GM19193 (cell line): ENCODE results near the gene GBGT1.
"Not testable (repeated sequence)": the region's sequence is repeated elsewhere in the genome, so short reads cannot be mapped to it uniquely, and the experiment has no call there.

Experiments
- POLR2A ChIP-seq: IDR thresholded peaks from 4 replicates; pipeline ENCODE4 v1.6.1; 2011; ENCODE audit not compliant: insufficient read depth, insufficient read length; ENCODE audit errors: extremely low read depth

GBGT1 gene

DNA sequence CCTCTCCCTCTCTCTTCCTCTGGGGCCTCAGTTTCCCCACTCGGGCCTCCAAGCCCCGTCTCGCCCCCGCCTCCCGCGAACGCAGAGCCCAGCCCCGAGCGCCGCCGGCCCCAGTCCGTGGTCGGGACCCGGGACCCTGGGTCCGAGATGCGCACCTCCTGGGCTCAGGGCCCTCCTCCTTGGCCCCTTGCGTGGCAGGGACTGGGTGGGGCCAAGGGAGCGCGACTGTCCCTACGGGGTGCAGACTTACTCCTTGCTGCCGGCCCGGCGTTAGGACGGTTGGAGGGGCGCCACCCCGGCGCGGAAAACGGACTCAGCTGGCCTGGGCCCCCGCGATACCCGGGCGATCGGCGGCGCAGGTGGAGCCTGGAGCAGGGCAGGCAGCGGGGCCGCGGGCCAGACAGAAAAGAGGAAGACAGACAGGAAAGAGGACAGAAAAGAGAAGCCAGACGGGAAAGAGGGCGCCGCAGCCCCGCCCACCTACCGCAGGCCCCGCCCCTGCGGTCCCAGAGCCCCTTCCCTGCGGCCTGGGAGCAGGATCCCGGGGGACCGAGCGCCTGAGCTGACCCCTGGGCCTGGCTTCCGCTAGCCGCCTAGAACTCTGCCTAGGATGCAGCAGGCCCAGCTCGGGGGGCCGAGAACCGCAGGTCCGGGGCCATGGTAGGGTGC is at the start of gene GBGT1:
TSS of gene GBGT1 (minus strand) at position 411 of the 669 bp plus-strand sequence. CDS start 1,502 bp downstream, outside the sequence.
- peak; percentile 47 for TF ChIP-seq POLR2A

DNA sequence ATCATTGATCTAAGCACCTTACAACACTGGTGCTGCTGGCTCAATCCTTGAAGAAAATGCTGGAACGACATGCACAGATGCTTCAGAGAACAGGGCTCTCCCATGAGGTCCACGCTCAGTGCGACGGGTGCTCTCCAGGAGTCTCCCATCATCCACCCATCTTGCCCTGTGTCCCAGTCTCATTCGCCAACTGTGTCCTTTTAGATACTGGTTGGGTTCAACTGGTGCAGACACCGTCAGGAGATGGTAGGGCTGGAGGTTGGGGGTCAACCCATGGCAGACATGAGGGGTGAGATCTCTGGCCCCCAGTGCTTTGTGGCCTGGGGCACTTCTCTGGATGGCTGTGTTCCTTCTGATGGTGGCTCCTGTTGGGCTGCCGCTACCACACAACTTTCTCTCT is 46.9 kb upstream of the GBGT1 start:
- no peak for TF ChIP-seq POLR2A

DNA sequence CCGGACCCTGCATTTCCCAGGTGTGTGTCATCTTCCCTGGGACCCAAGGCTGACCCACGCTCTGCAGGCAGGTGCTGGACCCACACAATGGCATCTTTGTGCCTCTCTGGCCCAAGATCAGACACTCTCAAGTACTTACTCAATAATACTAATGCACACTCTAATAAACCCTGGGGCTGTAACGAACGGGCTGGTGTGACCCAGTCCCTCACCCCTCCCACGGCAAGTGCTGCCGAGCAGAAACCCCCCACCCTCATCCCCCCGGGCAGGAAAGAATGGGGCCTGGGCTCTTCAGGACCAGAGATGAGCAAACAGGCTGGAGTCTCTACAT is 46.5 kb upstream of the GBGT1 start:
- no peak for TF ChIP-seq POLR2A

DNA sequence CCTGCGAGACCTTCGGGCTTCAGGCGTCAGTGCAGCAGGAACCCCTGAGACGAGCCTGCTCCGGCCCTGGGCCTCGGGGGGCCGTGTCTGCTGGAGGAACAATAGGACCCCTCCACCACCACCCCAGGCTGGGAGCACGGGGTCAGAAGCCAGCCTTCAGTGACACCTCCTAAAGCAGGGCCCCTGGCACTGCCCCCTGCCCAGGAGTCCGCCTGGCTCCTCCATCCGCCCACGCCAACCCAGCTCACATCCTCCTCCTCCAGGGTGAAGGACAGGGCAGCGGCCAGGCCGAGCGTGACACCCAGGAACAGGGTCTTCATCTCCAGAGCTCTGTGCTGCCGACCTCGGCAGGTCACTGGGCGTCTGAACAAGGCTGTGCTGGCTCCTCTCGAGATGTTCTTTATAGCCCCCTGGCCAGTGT is 45.2 kb upstream of the GBGT1 start, which contains the start of gene OBP2B:
TSS of gene OBP2B (minus strand) at position 371 of the 421 bp plus-strand sequence. CDS start at position 320, 51 bp downstream.
- TF ChIP-seq POLR2A = not testable (repeated sequence)

DNA sequence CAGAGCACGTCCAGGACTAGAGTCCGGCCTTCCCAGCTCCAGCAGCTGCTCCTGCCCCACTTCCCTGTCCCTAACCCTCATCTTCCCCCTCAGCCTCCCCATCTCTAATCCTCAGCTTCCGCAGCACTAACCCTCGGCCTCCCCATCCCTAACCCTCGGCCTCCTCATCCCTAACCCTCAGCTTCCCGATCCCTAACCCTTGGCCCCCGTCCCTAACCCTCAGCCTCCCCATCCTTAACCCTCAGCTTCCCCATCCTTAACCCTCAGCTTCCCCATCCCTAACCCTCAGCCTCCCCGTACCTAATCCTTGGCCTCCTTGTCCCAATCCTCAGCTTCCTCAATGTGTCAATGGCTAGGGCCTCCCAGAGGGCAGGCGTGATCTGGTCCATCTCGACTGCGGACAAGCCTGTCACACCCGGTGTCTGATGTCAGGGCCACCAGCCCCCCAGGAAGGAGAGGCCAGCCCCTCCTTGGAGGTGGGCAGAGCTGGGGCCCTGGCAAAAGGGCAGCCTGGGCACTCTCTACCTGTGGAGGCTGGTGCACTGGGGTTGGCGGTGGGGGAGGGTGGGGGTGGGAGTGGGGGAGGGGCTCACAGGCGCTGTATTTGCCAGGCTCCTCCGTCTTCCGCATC is 43.9 kb upstream of the GBGT1 start:
- no peak for TF ChIP-seq POLR2A

DNA sequence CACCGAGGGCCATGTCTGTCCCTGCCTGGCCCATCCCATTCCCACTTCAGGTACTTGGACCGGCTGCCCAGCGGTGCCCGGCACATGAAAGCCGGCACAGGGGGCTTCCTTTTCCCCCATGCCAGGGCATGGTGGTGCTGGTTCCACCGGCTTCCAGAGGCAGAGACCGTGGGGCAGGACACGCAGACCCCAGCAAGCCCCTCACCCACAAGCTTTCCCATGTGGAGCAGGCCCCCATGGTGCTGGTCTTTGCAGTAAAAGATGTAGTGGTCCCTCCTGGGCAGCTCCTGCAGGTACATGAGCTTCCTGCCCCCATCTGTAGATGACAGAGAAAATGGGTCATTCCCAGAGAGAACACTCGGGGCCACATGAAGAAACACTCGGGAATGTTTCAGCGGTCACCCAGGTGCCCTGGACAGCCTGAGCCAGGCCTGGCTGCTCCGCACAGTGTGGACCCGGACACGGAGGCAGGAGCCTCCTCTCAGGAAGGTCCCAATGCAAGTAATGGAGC is 43.4 kb upstream of the GBGT1 start:
- TF ChIP-seq POLR2A = no peak

DNA sequence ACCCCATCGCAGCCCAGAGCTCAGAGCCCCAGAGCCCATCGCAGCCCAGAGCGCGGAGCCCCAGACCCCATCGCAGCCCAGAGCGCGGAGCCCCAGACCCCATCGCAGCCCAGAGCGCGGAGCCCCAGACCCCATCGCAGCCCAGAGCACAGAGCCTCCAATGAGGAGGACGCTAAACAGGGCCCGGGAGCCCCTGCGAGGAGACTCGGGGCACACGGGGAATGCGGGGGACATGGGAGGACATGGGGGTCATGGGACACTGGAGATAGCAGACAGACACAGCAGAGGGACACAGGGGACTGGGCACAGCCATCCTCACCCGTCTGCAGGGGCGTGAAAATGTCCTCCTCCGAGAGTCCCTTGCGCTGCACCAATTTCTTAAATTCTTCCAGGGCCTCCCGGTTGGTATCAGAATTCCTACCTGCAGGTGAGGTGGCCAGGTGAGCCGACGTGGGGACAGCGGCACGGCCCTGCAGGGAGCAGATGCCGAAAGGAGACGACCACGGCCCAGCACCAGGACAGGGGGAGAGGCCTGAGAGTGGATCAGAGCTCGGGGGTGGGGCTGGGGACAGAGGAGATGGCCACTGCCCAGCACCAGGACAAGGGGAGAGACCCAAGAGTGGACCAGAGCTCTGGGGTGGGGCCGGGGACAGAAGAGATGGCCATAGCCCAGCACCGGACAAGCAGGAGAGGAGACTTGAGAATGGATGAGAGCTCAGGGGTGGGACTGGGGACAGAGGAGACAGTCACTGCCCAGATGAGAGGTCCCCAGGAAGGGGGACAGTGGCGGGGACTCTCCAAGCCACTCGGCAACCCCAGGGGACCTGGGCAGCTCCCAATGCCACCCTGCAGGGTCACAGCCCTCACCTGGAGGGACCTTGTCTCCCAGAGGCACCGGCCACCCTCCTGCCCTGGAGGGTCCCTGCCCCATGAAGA is 42.5 kb upstream of the GBGT1 start:
- TF ChIP-seq POLR2A = no peak

DNA sequence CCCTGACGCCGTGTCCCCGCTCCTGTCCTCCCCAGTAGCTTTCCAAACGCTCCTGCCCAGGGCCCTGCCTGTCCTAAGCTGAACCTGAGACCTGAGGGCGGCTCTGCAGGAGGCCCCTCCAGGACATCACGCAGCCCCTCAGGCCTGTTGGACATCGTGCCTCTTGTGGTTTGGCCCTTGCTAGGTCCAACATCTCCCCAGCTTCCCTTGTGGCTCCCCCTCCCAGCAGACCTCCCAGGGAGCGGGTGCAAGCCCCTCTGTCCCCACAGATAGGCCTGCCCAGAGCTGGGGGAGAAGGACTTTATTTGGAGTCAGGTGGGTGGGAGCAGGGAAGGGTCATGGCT is 41.3 kb upstream of the GBGT1 start:
- no peak for TF ChIP-seq POLR2A

DNA sequence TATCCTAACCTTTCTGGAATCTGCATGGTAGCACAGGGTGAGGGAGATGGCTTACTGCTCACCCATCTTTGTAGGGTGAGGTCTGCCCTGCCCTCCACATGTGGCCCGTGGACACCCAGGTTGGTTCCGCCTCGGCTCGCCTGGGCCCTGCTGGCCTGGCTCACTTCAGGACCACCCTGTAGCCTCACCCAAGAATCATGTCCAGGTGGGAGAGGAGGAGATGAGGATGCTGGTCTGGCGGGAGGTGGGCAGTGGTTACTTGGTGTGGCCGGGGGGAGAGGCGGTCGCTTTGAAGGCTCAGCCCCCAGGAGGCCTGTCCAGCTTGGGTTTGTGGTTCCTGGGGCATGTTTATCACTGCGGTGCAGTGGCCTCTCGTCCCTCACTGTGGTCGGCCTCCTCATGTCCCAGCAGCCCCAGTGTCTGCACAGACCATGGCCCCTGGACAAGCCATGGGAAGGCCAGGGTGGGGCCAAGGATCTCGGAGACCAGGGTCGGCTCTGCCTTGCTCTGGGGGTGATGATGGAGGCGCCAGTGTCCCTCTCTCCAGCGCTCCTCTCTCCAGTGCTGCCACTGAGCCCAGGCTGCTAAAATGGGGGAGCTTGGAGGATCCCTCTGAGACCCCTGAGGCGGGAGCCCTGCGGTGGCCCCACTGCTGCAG is 40.8 kb upstream of the GBGT1 start:
- TF ChIP-seq POLR2A = no peak

DNA sequence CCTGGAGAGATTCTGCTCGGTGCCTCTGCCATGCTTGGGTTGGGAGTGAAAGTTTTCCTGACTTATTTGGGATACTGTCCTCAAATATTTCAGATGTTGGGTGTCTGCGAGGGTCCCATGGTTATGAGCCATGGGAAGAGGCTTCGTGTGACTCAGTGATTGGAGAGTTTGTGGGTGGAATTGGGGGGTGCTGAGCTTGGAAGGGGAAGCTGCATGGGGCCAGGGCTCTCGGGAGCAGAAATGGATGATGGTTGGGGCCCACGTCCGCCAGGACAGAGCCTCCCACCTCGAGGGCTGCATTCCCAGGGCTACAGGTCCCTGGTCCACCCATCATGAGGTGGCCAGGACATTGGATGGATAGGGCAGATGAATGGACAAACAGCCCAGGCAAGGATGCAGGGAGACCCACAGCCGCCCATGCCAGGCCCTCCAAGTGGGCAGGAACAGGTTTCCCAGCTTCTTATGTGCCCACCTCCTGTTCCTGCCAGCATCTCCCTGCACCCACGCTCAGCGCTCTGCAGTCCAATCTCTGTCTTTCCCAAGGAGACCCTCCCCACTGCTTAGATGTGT is 39.9 kb upstream of the GBGT1 start:
- TF ChIP-seq POLR2A = no peak

DNA sequence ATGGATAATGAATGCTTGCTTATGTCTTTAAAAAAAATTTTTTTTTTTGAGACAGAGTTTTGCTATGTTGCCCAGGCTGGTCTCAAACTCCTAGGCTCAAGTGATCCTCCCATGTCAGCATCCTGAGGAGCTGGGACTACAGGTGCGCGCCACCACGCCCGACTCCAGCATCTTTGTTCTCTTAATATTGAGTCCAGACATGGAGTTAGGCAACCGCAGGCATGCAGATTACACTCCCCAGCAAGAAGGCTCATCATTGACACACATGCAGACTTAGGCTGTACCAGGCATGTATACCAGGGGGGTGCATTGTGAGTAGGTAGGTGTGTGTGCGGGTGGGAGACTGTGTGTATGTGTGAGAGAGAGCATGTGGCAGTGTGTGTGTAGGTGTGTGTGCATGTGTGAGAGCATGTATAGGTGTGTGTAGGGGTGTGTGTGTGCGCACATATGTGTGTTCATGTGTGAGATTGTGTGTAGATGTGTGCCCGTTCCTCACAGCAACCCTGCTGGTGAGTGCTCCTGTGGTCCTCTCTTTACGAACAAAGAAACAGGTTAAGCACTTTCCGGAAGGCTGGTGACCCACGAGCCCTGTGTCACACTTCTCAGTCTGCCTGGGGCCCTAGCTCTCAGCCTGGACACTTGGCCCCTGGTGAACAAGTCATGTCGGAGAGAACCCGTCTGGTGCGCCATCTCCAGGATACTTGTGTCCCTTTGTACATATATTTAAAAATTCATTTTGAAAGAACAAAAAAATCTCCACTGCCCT is 39.2 kb upstream of the GBGT1 start:
- TF ChIP-seq POLR2A = no peak

DNA sequence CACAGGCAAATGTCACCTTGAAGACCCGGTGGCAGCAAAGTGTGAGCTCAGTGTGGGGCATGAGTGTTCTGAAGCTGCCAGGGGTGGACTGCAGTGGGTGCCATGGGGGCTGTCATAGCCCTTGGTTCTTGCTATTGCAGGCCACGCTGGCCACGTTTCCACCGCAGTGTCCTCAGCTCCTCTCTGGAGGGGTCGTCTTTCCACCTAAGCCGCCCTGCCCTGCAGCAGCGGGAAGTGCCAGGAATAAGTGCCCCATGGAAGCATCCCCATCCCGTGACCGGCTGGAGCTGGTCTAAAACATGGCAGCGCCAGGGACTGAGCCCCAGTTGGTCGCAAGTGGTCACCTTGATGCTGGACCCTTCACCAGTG is 38.4 kb upstream of the GBGT1 start:
- no peak for TF ChIP-seq POLR2A

DNA sequence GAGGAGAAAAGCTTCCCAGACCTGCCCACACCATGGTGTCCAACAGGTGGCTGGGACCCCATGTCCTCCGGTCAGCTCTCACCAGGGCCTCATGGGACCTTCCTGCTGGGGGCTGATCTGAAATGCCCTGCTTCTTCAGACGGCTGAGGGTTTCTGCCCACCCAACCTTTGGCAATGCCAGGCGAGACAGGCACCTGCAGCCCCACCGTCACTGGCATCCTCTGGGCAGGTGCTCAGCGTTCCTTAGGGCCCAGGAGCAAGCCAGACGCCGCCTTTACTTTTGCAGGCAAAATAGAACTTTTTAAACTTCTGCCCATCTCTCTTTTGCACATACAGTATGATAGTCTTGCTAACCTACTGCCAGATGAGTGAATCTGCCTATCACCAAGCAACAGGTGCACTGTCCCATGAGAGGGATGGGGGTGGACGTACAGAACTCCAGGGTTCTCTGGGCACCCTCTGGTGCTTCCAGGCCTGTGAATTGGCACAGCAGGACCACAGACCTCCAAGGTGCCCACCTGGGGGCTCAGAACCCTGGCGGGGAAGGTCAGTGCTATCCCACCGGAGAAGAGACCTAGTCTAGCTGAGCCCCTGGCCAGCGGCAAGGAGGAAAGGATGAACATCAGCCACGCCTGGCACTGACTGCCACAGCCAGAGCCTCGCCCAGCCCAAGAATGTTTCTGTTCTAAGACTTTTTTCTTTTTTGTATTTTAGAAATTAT is 37.9 kb upstream of the GBGT1 start:
- TF ChIP-seq POLR2A = no peak

DNA sequence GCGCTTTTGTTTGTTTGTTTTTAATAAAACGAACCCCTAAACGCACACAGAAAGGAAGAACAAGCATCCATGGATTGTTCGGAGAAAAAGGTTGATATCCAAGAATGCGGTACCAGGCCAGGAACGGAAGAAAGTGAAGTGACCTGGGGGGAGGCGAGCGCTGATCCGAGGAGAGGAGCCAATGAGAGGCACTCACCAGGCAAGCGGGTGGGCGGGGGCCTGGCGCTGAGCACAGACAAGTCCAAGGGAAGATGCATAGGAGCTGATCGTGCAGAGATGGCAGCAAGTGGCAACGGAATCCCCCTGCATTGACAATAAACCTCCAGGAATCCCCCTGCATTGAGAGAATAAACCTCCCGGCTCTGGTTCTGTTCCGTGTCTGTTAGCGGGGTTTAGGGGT is 36.9 kb upstream of the GBGT1 start:
- TF ChIP-seq POLR2A = no peak
